ENCODE results near the gene RPS15.

RPS15 gene

DNA sequence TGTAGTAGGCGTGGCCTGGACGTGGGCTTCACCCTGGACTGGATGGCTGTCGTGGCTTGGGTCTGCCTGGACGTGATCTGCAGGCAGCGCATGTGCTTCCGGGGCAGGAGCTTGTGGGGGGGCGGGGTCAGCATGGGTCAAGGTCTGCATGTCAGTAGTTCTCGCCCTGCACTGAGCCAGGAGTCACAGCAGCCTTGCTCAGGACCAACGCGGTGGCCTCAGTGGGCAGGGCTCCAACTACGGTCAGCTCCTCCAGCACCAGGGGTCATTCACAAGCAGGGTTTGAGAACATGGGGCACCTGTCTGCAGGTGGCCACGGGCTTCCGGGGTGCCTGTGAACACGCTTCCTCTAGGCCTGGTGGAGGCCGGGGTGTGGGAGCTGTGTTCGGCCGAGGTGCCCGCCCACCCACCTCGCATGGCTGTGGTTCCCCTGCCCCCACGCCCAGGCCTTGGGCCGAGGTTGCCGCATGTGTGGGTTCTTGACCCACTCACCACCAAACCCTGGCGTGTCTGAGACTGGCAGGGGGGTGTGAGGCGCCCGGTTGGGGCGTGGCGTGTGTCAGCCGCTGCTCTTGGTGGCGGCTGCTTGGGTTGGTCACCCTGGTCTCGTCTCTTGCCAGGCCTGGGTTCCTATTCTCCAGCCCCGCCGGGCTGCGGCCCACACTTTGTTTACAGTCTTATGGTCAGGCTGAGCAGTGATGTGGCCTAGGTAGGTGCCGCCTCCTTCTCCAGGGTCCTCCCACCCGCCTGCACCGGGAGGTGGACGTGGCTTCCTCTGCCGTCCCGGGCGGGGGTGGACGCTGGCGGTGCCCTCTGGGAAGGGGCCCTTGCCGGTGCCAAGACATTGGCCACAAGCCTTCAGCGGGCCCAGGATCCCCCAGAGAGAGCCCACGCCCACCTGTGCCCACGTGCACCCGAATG is 4.8 kb upstream of the RPS15 start:
- no peak overlapping the region for H3K4me3 ChIP-seq (ENCODE audit: low read depth, low read length)
- no peak for TF ChIP-seq CTCF (IDR thresholded peaks at IDR 0.05; ENCODE audit: low read depth, low read length)

GRCh38 chr19:1434040-1434366 is 4.2 kb upstream of the RPS15 start:
- no peak overlapping the region for H3K4me3 ChIP-seq (ENCODE audit: low read depth, low read length)
- TF ChIP-seq CTCF (IDR thresholded peaks at IDR 0.05; ENCODE audit: low read depth, low read length), result no peak

DNA sequence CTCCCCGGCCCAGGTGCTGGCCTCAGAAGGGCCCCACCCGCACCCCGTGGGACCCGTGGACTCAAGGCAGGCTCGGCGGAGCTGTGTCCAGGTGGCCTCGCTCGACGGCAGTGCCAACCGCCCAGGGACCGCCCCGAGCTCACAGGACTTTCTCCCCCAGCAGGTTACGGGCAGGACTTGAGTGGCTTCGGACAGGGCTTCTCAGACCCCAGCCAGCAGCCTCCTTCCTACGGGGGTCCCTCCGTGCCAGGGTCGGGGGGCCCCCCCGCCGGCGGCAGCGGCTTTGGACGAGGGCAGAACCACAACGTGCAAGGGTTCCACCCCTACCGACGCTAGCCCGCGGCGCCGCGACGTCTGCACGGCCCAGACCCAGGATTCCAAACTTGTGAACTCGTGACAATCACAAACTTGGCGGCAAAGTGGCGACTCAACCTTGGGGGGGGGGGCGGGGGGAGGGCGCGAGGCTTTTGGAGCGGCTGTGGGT is 3.6 kb upstream of the RPS15 start:
- H3K4me3 ChIP-seq (ENCODE audit: low read depth, low read length), result no peak overlapping the region
- no peak for TF ChIP-seq CTCF (IDR thresholded peaks at IDR 0.05; ENCODE audit: low read depth, low read length)

GRCh38 chr19:1435378-1435989 is 2.7 kb upstream of the RPS15 start:
- TF ChIP-seq CTCF (IDR thresholded peaks at IDR 0.05; ENCODE audit: low read depth, low read length), result no peak
- H3K4me3 ChIP-seq (ENCODE audit: low read depth, low read length), result no peak overlapping the region

DNA sequence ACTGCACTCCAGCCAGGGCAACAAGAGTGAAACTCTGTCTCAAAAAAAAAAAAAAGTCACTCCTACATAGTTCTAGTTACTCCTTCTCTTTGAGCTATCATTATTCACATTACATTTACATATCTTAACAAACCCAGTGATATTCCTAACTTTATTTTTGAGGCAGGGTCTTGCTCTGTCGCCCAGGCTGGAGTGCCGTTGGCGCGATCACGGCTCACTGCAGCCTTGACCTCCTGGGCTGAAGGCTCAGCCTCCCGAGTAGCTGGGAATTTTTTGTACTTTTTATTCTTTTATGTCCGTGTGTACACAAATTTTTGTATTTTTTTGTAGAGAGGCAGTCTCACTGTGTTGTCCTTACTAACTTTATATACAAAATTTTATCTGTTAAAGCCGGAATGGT is 587 bp upstream of the RPS15 start:
- H3K4me3 ChIP-seq (ENCODE audit: low read depth, low read length), result no peak overlapping the region
- TF ChIP-seq CTCF (IDR thresholded peaks at IDR 0.05; ENCODE audit: low read depth, low read length), result no peak

DNA sequence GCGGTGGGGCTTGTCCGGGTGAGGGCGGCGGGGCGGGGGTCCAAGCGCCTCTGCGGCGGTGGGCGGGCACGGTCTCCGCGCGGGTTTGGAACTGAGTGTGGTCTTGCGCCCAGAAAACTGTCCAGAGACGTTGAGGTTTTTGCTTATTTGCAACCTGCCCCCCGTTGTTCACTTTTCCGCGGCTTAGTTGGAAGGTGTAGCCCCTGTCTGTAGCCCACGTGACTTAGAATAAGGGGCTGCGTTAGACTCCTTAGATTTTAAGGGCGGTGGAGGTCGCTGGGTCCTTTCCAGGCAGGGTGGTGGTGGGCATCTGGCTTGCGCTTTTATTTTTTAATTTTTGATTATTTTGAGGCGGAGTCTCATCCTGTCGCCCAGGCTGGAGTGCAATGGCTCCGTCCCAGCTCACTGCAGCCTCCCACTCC is 748 bp downstream of the RPS15 start:
- H3K4me3 ChIP-seq (ENCODE audit: low read depth, low read length), result peak overlapping the region; percentile 73
- no peak for TF ChIP-seq CTCF (IDR thresholded peaks at IDR 0.05; ENCODE audit: low read depth, low read length)

- H3K4me3 ChIP-seq (ENCODE audit: low read depth, low read length), result peak overlapping the region; percentile 73
These were observed 1.6 kb downstream of the RPS15 start for GRCh38 chr19:1439525-1440417.

Measured in WI38 (cell line).